ENCODE data around the gene KIF17. TPM values are rescaled to one million over a fixed set of nuclear protein-coding genes. Genes with fewer than 3 reads are reported as not detected.

KIF17 gene
- total RNA-seq, 2 donors from 2014 or later = 0.68 to 3.2 TPM

GRCh38 chr1:20686883-20687725 is 30.7 kb downstream of the KIF17 start:
- DNase-seq (ENCODE audit: low spot score) (no peak), ATAC-seq (ENCODE audit: insufficient number of reproducible peaks, low FRiP score, low read depth) (no peak)
- Histone ChIP-seq H3K4me1 (ENCODE audit: control insufficient read depth in 1 of 2, low read depth in 2 of 2) (no peaks in the 10 kb centered on the region), H3K9me3 (no peaks in the 10 kb centered on the region), H3K4me3 (no peak overlapping the region), H3K27ac (no peak overlapping the region), H3K36me3 (no peaks in the 10 kb centered on the region), H3K27me3 (replicated peaks; ENCODE audit: insufficient read depth) (no peaks in the 10 kb centered on the region)
- no peak for TF ChIP-seq CTCF (IDR thresholded peaks at IDR 0.05)

- DNase-seq (ENCODE audit: low spot score) = no peak
These were observed 32.1 kb downstream of the KIF17 start for GRCh38 chr1:20685741-20686140.

GRCh38 chr1:20685099-20685662 is 32.6 kb downstream of the KIF17 start:
- no peaks in the 10 kb centered on the region for H3K9me3 ChIP-seq
- no peaks in the 10 kb centered on the region for H3K27me3 ChIP-seq (replicated peaks; ENCODE audit: insufficient read depth)
- no peaks in the 10 kb centered on the region for H3K36me3 ChIP-seq
- no peak for TF ChIP-seq CTCF (IDR thresholded peaks at IDR 0.05)
- no peak for DNase-seq (ENCODE audit: low spot score)
- ATAC-seq (ENCODE audit: insufficient number of reproducible peaks, low FRiP score, low read depth) = no peak
- no peak overlapping the region for H3K4me3 ChIP-seq
- H3K4me1 ChIP-seq (ENCODE audit: control insufficient read depth in 1 of 2, low read depth in 2 of 2) = no peaks in the 10 kb centered on the region
- H3K27ac ChIP-seq = peak overlapping the region in 1 of 2 donors; percentile 1

More at GRCh38 chr1:20685741-20686140, 32.1 kb downstream of the KIF17 start:
- no peaks in the 10 kb centered on the region for H3K36me3 ChIP-seq
- no peak for ATAC-seq (ENCODE audit: insufficient number of reproducible peaks, low FRiP score, low read depth)
- TF ChIP-seq CTCF (IDR thresholded peaks at IDR 0.05) = no peak
- H3K4me1 ChIP-seq (ENCODE audit: control insufficient read depth in 1 of 2, low read depth in 2 of 2) = no peaks in the 10 kb centered on the region
- peak overlapping the region in 1 of 2 donors; percentile 1 for H3K27ac ChIP-seq
- no peak overlapping the region for H3K4me3 ChIP-seq
- H3K9me3 ChIP-seq = no peaks in the 10 kb centered on the region
- no peaks in the 10 kb centered on the region for H3K27me3 ChIP-seq (replicated peaks; ENCODE audit: insufficient read depth)

- no peak for TF ChIP-seq CTCF (IDR thresholded peaks at IDR 0.05)
- no peaks in the 10 kb centered on the region for H3K4me1 ChIP-seq (ENCODE audit: control insufficient read depth in 1 of 2, low read depth in 2 of 2)
- no peak for DNase-seq (ENCODE audit: low spot score)
- no peaks in the 10 kb centered on the region for H3K36me3 ChIP-seq
- ATAC-seq (ENCODE audit: insufficient number of reproducible peaks, low FRiP score, low read depth) = no peak
- no peaks in the 10 kb centered on the region for H3K27me3 ChIP-seq (replicated peaks; ENCODE audit: insufficient read depth)
- no peak overlapping the region for H3K4me3 ChIP-seq
- no peak overlapping the region for H3K27ac ChIP-seq
- H3K9me3 ChIP-seq = no peaks in the 10 kb centered on the region
These were observed 33.2 kb downstream of the KIF17 start for GRCh38 chr1:20684651-20685050.

GRCh38 chr1:20684050-20684620 is 33.7 kb downstream of the KIF17 start:
- H3K36me3 ChIP-seq = no peaks in the 10 kb centered on the region
- TF ChIP-seq CTCF (IDR thresholded peaks at IDR 0.05) = no peak
- H3K27me3 ChIP-seq (replicated peaks; ENCODE audit: insufficient read depth) = no peaks in the 10 kb centered on the region
- no peaks in the 10 kb centered on the region for H3K4me1 ChIP-seq (ENCODE audit: control insufficient read depth in 1 of 2, low read depth in 2 of 2)
- H3K4me3 ChIP-seq = no peak overlapping the region
- no peak overlapping the region for H3K27ac ChIP-seq
- no peaks in the 10 kb centered on the region for H3K9me3 ChIP-seq
- ATAC-seq (ENCODE audit: insufficient number of reproducible peaks, low FRiP score, low read depth) = no peak
- no peak for DNase-seq (ENCODE audit: low spot score)

Data from thoracic aorta (tissue), 2 donors.